GM10266 (cell line): ENCODE measurements around the gene ZDHHC11B.
"Not testable (repeated sequence)": the region's sequence is repeated elsewhere in the genome, so short reads cannot be mapped to it uniquely, and the experiment has no call there.

Experiments used
- DNase-seq: peaks from one replicate; pipeline ENCODE4 v3.0.0; 2012; ENCODE audit errors: extremely low spot score
- CTCF ChIP-seq: IDR thresholded peaks from 2 replicates; pipeline ENCODE4 v1.5.1; 2012; ENCODE audit warnings: mild to moderate bottlenecking, low read depth; ENCODE audit not compliant: control insufficient read depth, insufficient read depth; ENCODE audit errors: missing control alignments

ZDHHC11B gene

GRCh38 chr5:685262-686171, 99.0 kb downstream of the ZDHHC11B start:
- no peak for DNase-seq

GRCh38 chr5:684751-685216, 99.7 kb downstream of the ZDHHC11B start:
- DNase-seq = no peak
- no peak for TF ChIP-seq CTCF

More at GRCh38 chr5:685262-686171, 99.0 kb downstream of the ZDHHC11B start:
- no peak for TF ChIP-seq CTCF

- no peak for TF ChIP-seq CTCF
- DNase-seq = no peak
Measured at GRCh38 chr5:683551-684481, 100.7 kb downstream of the ZDHHC11B start.

GRCh38 chr5:682651-683358, 101.7 kb downstream of the ZDHHC11B start:
- DNase-seq = not testable (repeated sequence)

GRCh38 chr5:682216-682615, 102.3 kb downstream of the ZDHHC11B start:
- not testable (repeated sequence) for DNase-seq

GRCh38 chr5:681317-682191, 103.0 kb downstream of the ZDHHC11B start:
- not testable (repeated sequence) for DNase-seq

- DNase-seq = not testable (repeated sequence)
Measured at GRCh38 chr5:680836-681235, 103.7 kb downstream of the ZDHHC11B start.

- not testable (repeated sequence) for DNase-seq
Measured at GRCh38 chr5:680118-680795, 104.3 kb downstream of the ZDHHC11B start.

GRCh38 chr5:679166-679895, 105.2 kb downstream of the ZDHHC11B start:
- DNase-seq = not testable (repeated sequence)

- not testable (repeated sequence) for DNase-seq
Measured at GRCh38 chr5:678521-678920, 106.0 kb downstream of the ZDHHC11B start.
